Vagina (tissue), 2 donors: Measurements from ENCODE around the gene WDR70.

ENCODE experiments used
- CTCF ChIP-seq, 3 experiments: fragments of 450-650 bp in 2 of 3; fragments of 200-600 bp in 1 of 3; sonication (generic) in 1 of 3; IDR thresholded peaks; one replicate each; pipeline ENCODE4 v1.5.1; 2017 to 2019; ENCODE audit warnings: antibody characterized with exemption in 3 of 3, mild to moderate bottlenecking in 2 of 3, moderate library complexity in 2 of 3
- POLR2A ChIP-seq, 2 donors: fragments of 450-650 bp; IDR thresholded peaks; one replicate each; pipeline ENCODE4 v1.6.1; 2017; ENCODE audit warnings: antibody characterized with exemption in 2 of 2, mild to moderate bottlenecking in 2 of 2, moderate library complexity in 2 of 2
- POLR2AphosphoS5 ChIP-seq, 2 donors: sonication (generic); formaldehyde crosslinking; IDR thresholded peaks; one replicate each; pipeline ENCODE4 v1.9.0; 2017; ENCODE audit warnings: antibody characterized with exemption in 2 of 2, mild to moderate bottlenecking in 2 of 2, low read depth in 1 of 2; ENCODE audit not compliant: insufficient read depth in 1 of 2

DNA sequence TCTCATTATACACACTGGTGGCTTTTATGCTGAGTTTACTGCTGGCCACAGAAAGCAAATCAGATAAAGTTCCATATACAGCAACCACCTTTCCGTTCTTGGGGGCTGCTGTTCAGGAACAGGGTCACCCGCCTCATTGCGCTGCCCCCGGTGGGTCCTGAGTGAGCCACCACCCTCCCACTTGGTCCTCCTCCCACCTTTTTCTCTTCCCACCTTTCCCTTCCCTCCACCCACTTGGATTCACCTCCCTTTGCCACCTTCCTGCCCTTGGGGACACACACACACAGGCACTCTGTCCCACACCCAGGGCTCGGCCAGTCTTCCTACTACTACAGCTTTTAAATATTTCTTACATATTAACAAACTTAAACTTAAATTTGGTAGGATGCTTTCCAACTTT is 127.6 kb downstream of the WDR70 start:
- TF ChIP-seq CTCF (IDR thresholded peaks at IDR 0.05) (no peak), POLR2A (IDR thresholded peaks at IDR 0.05) (no peak), POLR2AphosphoS5 (IDR thresholded peaks at IDR 0.05; ENCODE audit: insufficient read depth in 1 of 2, low read depth in 1 of 2) (no peak)
